Endothelial cell of umbilical vein (primary cell): ENCODE results near the gene CD300C. TPM values are rescaled to one million over a fixed set of nuclear protein-coding genes. Genes with fewer than 3 reads are reported as not detected.

Source experiments
- BruUV-seq: library from RNA; stranded (reverse); fragments of 400-500 nt; replicated peaks from 2 replicates; lab custom pipeline; 2021; lab: Mats Ljungman, UMichigan
- CTCF ChIA-PET: fragments of 300-600, 350-600 bp; sonication (Branson Sonifier 250); formaldehyde crosslinking; loops from one replicate; lab custom pipeline; 2021; ENCODE audit warnings: antibody characterized with exemption, inconsistent platforms; lab: Charles Lee
- POLR2A ChIA-PET: fragments of 300-600, 350-600 bp; sonication (Branson Sonifier 250); formaldehyde crosslinking; loops from one replicate; lab custom pipeline; 2021; ENCODE audit warnings: antibody characterized with exemption, inconsistent platforms; lab: Charles Lee
- DNase-seq: peaks from one replicate; pipeline ENCODE4 v3.0.0-alpha.2; 2011; ENCODE audit warnings: low read depth, low spot score
- FAIRE-seq: peaks from 2 replicates; lab custom pipeline; 2011; peaks lifted over from hg19 to GRCh38; lab: Jason Lieb, UNC
- H2AFZ ChIP-seq: 2 replicates; pipeline ENCODE4 v1.6.0; 2012; ENCODE audit warnings: low read depth, low read length, control low read depth, inconsistent platforms
- H3K27ac ChIP-seq: 2 replicates; pipeline ENCODE4 v1.5.1; 2011; ENCODE audit warnings: low read depth, mild to moderate bottlenecking, control low read depth, low read length, moderate library complexity; ENCODE audit not compliant: insufficient read depth
- H3K27me3 ChIP-seq, 2 experiments: 2 replicates each; pipeline versions ENCODE4 v1.6.0 to v1.6.1; 2011; ENCODE audit warnings: low read length in 2 of 2, mixed read lengths in 1 of 2; ENCODE audit not compliant: control insufficient read depth in 2 of 2, insufficient read depth in 2 of 2
- H3K36me3 ChIP-seq, 2 experiments: 2 replicates in 1 of 2; 3 replicates in 1 of 2; pipeline ENCODE4 v1.5.1; 2011; ENCODE audit warnings: low read length in 2 of 2, mild to moderate bottlenecking in 1 of 2, moderate library complexity in 1 of 2; ENCODE audit not compliant: control insufficient read depth in 2 of 2, insufficient read depth in 2 of 2; ENCODE audit errors: extremely low read depth in 1 of 2
- H3K4me1 ChIP-seq: 3 replicates; pipeline ENCODE4 v1.5.1; 2011; ENCODE audit warnings: mild to moderate bottlenecking, low read length; ENCODE audit not compliant: control insufficient read depth, insufficient read depth; ENCODE audit errors: extremely low read depth
- H3K4me2 ChIP-seq: 2 replicates; pipeline ENCODE4 v1.6.1; 2011; ENCODE audit warnings: low read length, control low read depth, mixed read lengths; ENCODE audit not compliant: insufficient read depth
- H3K4me3 ChIP-seq, 3 experiments: fragments of 200-600 bp in 1 of 3; sonication (generic), shearing (Covaris generic) in 1 of 3; replicated peaks in 1 of 3; 2 replicates each; pipeline ENCODE4 v1.5.1; 2011 to 2016; ENCODE audit warnings: control low read depth in 3 of 3, low read length in 3 of 3, mild to moderate bottlenecking in 2 of 3, inconsistent platforms in 1 of 3, low read depth in 1 of 3, moderate library complexity in 1 of 3; ENCODE audit not compliant: insufficient read depth in 1 of 3
- H3K79me2 ChIP-seq: 2 replicates; pipeline ENCODE4 v1.6.0; 2012; ENCODE audit warnings: low read length, inconsistent platforms; ENCODE audit not compliant: control insufficient read depth, insufficient read depth
- H3K9ac ChIP-seq: replicated peaks from 2 replicates; pipeline ENCODE3; 2011; ENCODE audit warnings: low read length, control low read depth; ENCODE audit not compliant: insufficient read depth; ENCODE audit errors: extremely low read depth
- H3K9me1 ChIP-seq: replicated peaks from 3 replicates; pipeline ENCODE4 v1.6.0; 2011; ENCODE audit warnings: mild to moderate bottlenecking, low read length; ENCODE audit not compliant: control insufficient read depth, insufficient read depth; ENCODE audit errors: extremely low read depth
- H3K9me3 ChIP-seq: replicated peaks from 2 replicates; pipeline ENCODE4 v1.5.1; 2012; ENCODE audit warnings: low read length, inconsistent platforms; ENCODE audit not compliant: control insufficient read depth, insufficient read depth
- H4K20me1 ChIP-seq: replicated peaks from 2 replicates; pipeline ENCODE3; 2011; ENCODE audit warnings: mild to moderate bottlenecking, low read length; ENCODE audit not compliant: control insufficient read depth, insufficient read depth; ENCODE audit errors: extremely low read depth
- CTCF ChIP-seq, 2 donors: IDR thresholded peaks; 1 replicate in 1 of 2; 2 replicates in 1 of 2; pipeline ENCODE4 v1.5.1; 2011; ENCODE audit warnings: low read length in 2 of 2, mild to moderate bottlenecking in 2 of 2, moderate library complexity in 2 of 2, control low read depth in 1 of 2, inconsistent platforms in 1 of 2, low read depth in 1 of 2; ENCODE audit not compliant: insufficient read depth in 1 of 2; ENCODE audit errors: extremely low read depth in 1 of 2
- EZH2 ChIP-seq: IDR thresholded peaks from 2 replicates; pipeline ENCODE4 v1.6.1; 2012; ENCODE audit warnings: borderline replicate concordance, low read depth, mild to moderate bottlenecking, moderate library complexity, low read length, inconsistent platforms; ENCODE audit not compliant: severe bottlenecking
- FOS ChIP-seq: IDR thresholded peaks from 2 replicates; pipeline ENCODE4 v1.6.1; 2011; ENCODE audit warnings: mild to moderate bottlenecking, low read length, moderate library complexity, borderline replicate concordance; ENCODE audit not compliant: insufficient read depth
- GATA2 ChIP-seq: IDR thresholded peaks from 2 replicates; pipeline ENCODE4 v1.7.0; 2011; ENCODE audit warnings: low read depth, mild to moderate bottlenecking, moderate library complexity, mixed read lengths, low read length; ENCODE audit not compliant: insufficient read length, insufficient read depth
- JUN ChIP-seq: IDR thresholded peaks from 2 replicates; pipeline ENCODE4 v1.6.1; 2011; ENCODE audit warnings: borderline replicate concordance, low read depth; ENCODE audit not compliant: insufficient read length, insufficient read depth
- MAX ChIP-seq: IDR thresholded peaks from 2 replicates; pipeline ENCODE4 v1.6.1; 2011; ENCODE audit not compliant: insufficient read depth, insufficient read length
- MYC ChIP-seq: IDR thresholded peaks from one replicate; pipeline ENCODE4 v1.6.1; 2011; ENCODE audit warnings: mild to moderate bottlenecking, low read depth, low read length
- POLR2A ChIP-seq: IDR thresholded peaks from 2 replicates; pipeline ENCODE4 v1.6.1; 2012; ENCODE audit warnings: low read depth, mild to moderate bottlenecking, control low read depth, low read length
- POLR2AphosphoS5 ChIP-seq: IDR thresholded peaks from 2 replicates; pipeline ENCODE4 v1.6.1; 2012; ENCODE audit warnings: low read depth, mild to moderate bottlenecking, control low read depth, low read length, moderate library complexity; ENCODE audit not compliant: insufficient read depth
- dilution Hi-C: fragments of 300-500 bp; cut with MboI; formaldehyde crosslinking; loops from one replicate; pipeline ENCODE4 v1.15.0; 2019; ENCODE audit warnings: low sequenced_read_pairs; ENCODE audit not compliant: extremely low pct_ligation_motif_present
- intact Hi-C: fragments of 100-400 bp; cut with micrococcal nuclease; formaldehyde crosslinking; loops from one replicate; pipeline ENCODE4 v1.10.0; 2022
- polyA plus RNA-seq, 4 experiments: library from polyadenylated mRNA; depleted of rRNA in 3 of 4; stranded (reverse) in 3 of 4; unstranded in 1 of 4; fragments of >200 nt; gene quantifications; 2 replicates each; pipeline versions ENCODE4 v1.2.1 to v1.2.3, GENCODE V29; 2011 to 2012; ENCODE audit warnings: missing spikeins in 1 of 4
- total RNA-seq: library from RNA; stranded (reverse); gene quantifications from 2 replicates; pipeline ENCODE4 v1.2.3, GENCODE V29; 2021

CD300C gene
- total and polyA plus RNA-seq, 2 donors (not counting 3 experiments of a cell fraction or from before 2014, with no cell fraction given), result not detected

GRCh38 chr17:74550602-74551001 is 4.7 kb upstream of the CD300C start:
- no peaks in the 10 kb centered on the region for H3K9me1 ChIP-seq
- DNase-seq (no peak), FAIRE-seq (no peak)
- CTCF ChIA-PET, result no interaction called here
- no peak overlapping the region for H2AFZ ChIP-seq
- H3K27me3 ChIP-seq, result no peaks in the 10 kb centered on the region
- no peaks in the 10 kb centered on the region for H3K9me3 ChIP-seq
- no peak overlapping the region for H3K4me2 ChIP-seq
- H3K4me3 ChIP-seq, result no peak overlapping the region
- TF ChIP-seq JUN, result no peak
- no peak for TF ChIP-seq POLR2A
- TF ChIP-seq EZH2, result no peak
- TF ChIP-seq MAX, result no peak
- no peak for TF ChIP-seq POLR2AphosphoS5
- no peak for TF ChIP-seq CTCF (IDR thresholded peaks at IDR 0.05; ENCODE audit: extremely low read depth in 1 of 2, insufficient read depth in 1 of 2, low read depth in 1 of 2, low read length in 2 of 2)
- no peak for TF ChIP-seq FOS
- TF ChIP-seq GATA2, result no peak
- TF ChIP-seq MYC, result no peak
- no peaks in the 10 kb centered on the region for H3K79me2 ChIP-seq
- H3K9ac ChIP-seq, result no peak overlapping the region
- dilution Hi-C loops, result no loop called here
- H3K4me1 ChIP-seq, result no peaks in the 10 kb centered on the region
- H3K27ac ChIP-seq, result no peak overlapping the region
- BruUV-seq, result no TSS peak
- H3K36me3 ChIP-seq, result no peaks in the 10 kb centered on the region
- intact Hi-C loops, result no loop called here
- POLR2A ChIA-PET, result no interaction called here
- H4K20me1 ChIP-seq, result no peaks in the 10 kb centered on the region
